ENCODE measurements around the gene RALGDS.
"Not testable (repeated sequence)": the region's sequence is repeated elsewhere in the genome, so short reads cannot be mapped to it uniquely, and the experiment has no call there.

The RALGDS gene

DNA sequence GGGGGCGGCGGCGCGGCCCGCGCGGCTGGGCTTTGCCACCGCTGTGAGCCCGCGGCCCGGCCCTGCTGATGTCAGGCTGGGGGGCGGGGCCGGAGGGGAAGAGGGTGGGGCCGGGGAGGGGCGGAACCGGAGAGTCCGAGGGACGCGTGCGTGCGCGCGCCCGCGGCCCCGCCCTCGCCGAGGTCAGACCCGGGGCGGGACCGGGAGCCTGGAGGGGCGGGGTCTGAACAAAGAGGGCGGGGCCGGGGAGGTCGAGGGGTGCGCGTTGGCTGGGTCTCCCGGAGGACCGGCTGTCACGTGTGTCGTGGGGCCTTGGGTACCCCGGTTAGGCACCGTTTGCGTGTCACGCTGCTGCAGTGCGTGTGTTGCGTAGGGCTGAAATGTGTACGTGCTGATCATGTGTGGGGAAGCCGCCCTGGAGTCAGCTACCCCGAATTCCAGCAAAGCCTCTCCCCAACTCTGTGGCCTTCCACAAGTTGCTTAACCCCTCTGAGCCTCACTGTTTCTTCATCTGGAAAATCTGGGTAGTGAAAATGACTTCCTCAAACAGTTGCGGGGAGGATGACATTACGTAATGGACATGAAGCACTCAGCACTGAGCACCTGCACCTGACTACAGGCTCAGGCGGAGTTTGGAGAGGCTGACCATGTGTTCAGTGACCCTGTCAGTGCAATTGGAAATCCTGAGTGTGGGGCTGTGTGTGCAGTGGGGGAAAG lies at the start of gene RALGDS:
TSS of gene RALGDS (minus strand) at position 43 of the 717 bp plus-strand sequence. CDS start 86 bp downstream, outside the sequence.
- DNase-seq: peak; percentile 95

DNA sequence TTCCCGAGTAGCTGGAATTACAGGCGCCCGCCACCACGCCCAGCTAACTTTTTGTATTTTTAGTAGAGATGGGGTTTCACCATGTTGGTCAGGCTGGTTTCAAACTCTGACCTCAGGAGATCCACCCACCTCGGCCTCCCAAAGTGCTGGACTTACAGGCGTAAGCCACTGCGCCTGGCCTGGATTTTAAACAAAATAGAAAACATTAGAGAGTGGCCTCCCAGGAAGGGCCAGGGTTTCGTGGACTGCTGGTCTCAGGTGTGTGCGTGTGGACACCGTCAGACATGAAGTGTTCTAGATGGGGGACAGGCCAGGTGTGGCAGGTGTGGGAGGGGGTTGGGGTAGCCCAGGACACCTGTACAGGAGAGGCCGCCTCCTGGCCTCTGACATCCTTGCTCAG lies 49.7 kb upstream of the RALGDS start:
- DNase-seq: no peak

DNA sequence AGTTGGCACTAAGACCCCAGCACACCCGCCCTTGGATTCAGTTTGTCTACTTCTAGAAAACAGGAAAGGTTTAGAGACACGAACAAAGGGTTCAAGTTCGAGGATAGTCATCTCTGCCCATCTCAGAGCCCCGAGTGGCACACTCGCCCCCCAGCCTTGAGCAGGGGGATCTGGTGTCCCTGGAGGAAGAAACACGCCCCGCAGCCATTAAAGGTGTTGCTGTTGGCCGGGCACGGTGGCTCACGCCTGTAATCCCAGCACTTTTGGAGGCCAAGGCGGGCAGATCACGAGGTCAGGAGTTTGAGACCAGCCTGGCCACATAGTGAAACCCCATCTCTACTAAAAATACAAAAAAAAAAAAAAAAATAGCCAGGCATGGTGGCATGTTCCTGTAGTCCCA lies 48.6 kb upstream of the RALGDS start:
- DNase-seq: not testable (repeated sequence)

GRCh38 chr9:133169102-133169501 lies 48.1 kb upstream of the RALGDS start:
- DNase-seq: no peak

DNA sequence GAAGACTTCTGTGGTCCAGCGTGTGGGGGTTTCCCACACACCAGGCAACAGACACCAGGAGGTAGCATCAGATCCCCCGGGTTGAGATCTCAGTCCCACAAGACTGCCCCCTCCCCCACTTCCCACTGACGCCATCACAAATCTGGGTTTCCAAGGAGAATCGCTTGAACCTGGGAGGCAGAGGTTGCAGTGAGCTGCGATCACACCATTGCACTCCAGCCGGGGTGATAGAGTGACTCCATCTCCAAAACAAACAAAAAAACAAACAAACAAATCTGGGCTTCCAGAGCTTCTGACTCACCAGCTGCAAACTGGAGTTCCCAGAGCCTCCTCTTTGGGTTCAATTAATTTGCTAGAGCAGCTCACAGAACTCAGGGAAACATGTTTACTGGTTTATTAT lies 47.4 kb upstream of the RALGDS start:
- DNase-seq: no peak

GRCh38 chr9:133167769-133168168 lies 46.7 kb upstream of the RALGDS start:
- DNase-seq: no peak

- DNase-seq: no peak
Observed at GRCh38 chr9:133167096-133167730, 46.2 kb upstream of the RALGDS start.

- DNase-seq: no peak
Observed at GRCh38 chr9:133166392-133166791, 45.4 kb upstream of the RALGDS start.

GRCh38 chr9:133165452-133165730 lies 44.4 kb upstream of the RALGDS start:
- DNase-seq: no peak

- no peak for DNase-seq
Observed at GRCh38 chr9:133164191-133164590, 43.2 kb upstream of the RALGDS start.

DNA sequence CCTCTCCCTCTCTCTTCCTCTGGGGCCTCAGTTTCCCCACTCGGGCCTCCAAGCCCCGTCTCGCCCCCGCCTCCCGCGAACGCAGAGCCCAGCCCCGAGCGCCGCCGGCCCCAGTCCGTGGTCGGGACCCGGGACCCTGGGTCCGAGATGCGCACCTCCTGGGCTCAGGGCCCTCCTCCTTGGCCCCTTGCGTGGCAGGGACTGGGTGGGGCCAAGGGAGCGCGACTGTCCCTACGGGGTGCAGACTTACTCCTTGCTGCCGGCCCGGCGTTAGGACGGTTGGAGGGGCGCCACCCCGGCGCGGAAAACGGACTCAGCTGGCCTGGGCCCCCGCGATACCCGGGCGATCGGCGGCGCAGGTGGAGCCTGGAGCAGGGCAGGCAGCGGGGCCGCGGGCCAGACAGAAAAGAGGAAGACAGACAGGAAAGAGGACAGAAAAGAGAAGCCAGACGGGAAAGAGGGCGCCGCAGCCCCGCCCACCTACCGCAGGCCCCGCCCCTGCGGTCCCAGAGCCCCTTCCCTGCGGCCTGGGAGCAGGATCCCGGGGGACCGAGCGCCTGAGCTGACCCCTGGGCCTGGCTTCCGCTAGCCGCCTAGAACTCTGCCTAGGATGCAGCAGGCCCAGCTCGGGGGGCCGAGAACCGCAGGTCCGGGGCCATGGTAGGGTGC lies 42.6 kb upstream of the RALGDS start, which contains the start of gene GBGT1:
TSS of gene GBGT1 (minus strand) at position 411 of the 669 bp plus-strand sequence. CDS start 1,502 bp downstream, outside the sequence.
- DNase-seq: no peak

- no peak for DNase-seq
Observed at GRCh38 chr9:133162861-133163503, 41.9 kb upstream of the RALGDS start.

DNA sequence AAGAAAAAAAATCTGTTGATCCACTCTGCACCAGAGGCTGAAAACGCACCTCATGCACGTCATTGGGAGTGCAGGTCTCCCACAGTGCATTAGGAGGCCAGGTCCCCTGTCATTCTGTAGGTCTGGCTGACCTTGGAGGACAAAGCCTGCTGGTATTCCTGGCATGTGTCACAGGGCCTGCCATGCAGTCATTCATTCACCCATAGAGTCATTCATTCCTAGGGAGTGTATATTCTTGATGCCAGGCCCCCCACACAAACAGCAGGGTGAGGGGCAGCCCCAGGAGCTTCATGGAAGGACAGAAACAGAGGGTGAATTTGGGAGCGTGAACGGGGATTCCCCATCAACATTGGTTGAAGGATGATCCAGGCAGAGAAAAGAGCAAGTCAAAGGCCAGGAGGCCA lies 40.5 kb upstream of the RALGDS start:
- no peak for DNase-seq

DNA sequence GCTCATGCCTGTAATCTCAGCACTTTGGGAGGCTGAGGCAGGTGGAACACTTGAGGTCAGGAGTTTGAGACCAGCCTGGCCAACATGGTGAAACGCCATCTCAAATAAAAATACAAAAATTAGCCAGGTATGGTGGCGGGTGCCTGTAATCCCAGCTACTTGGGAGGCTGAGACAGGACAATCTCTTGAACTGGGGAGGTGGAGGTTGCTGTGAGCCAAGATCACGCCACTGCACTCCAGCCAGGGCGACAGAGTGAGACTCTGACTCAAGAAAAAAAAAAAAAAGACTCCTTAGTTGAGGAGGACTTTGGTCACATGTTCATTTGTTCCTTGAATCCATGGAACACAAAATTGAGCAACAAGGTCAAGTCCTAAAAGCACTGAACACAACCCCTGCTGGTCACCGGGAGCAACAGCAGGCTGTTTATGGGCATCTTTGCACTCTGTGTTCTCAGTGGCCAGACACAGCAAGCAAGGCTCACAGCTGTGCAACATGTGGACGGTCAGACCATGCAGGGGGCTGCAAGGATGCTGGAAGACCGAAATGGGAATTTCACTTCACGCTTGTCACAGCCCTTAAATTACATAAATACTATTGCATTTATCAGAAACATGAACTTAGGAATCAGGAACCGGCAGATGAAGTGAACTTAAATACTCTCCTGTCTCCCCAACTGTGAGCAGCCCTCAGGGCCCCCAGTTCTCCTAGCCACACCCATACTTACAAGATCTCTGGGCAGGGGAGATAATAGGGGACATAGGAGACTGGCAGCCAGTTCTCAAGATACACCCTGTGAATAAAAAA lies 39.9 kb upstream of the RALGDS start:
- no peak for DNase-seq

- DNase-seq: peak; percentile 6
Observed at GRCh38 chr9:133158695-133159094, 37.7 kb upstream of the RALGDS start.

DNA sequence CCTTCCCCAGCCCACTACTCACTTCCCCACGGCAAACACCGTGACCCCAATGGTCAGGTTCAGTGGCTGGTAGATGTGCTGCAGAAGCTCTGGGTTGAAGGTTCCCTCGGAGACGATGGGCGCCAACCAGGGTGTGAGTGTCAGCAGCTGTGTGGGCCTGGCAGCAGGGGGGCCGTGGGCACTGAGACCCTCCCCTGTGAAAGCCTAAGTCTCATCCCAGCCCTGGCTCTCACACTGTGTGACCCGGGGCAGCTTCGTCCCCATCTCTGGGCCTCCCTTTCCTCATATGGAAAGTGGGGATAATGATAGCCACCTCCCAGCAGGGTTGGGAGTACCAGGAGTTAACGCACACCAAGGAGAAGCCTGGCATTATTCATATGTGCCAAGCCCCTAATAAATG lies 34.1 kb upstream of the RALGDS start:
- DNase-seq: no peak

GRCh38 chr9:133154097-133154989 lies 33.3 kb upstream of the RALGDS start:
- DNase-seq: no peak

DNA sequence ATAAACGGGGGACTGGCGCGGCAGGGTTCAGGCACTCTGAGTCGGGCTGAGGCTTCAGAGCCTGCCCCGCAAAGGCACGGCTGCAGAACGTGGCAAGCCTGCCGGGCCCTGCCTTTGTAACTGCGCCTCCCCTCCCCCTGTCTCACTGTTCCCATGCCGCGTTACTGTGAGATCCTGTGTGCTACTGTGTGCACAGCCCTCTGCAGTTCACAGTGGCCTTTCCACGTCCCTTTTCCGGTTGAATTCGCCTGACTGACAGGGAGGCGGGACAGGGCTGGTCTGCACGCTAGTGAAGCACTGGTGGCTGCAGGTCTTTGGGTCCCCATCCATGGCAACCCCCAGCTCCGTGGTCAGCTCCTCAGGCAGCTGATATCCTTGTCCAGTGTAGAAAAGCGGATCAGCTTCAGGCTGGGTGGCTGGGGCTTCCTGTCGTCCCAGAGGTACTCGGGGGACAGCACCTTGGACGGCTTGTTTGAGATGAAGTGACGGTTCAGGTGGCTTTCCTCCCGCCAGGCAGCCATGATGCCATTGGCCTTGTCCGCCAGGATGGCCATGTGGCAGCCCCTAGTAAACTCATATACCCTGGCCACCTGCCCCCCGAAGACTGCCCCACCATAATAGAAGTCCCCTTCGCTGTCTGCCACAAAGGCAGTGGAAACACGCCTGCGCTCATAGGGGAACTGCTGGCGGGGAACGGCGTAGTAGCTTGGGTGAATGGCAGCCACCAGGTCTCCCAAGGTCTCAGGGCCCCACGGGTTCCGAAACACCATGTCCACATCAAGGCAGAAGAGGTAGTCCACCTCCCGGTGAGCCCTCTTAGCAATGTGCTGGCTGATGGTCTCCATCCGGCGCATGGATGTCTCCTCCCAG lies 32.4 kb upstream of the RALGDS start:
- DNase-seq: no peak

- DNase-seq: no peak
Observed at GRCh38 chr9:133151601-133152525, 30.8 kb upstream of the RALGDS start.

DNA sequence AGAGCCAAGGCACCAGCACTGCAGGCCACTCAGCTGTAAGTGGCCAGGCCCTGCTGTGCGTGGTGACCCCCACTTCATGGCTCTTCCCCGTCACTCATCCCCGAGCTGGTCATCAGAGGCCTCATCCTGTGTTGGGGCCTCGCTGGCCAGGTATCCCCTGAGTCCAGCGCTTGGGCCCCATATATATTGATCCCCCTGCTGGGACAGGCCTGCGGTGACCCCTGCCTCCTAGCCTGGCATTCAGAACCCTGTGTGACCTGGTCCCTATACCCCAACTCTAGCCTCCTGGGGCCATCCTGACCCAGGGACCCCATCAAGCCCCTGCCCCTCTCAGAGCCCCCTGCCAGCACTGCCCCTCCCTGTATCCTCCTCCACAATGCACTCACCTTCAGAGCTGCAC lies 30.0 kb upstream of the RALGDS start:
- DNase-seq: no peak
